Chondrocyte (in vitro differentiated cells): ENCODE data around the gene GNG13. TPM values are rescaled to one million over a fixed set of nuclear protein-coding genes. Genes with fewer than 3 reads are reported as not detected.
A peak's percentile ranks its signal among the peaks of the same experiment; 100 is the strongest.

ENCODE experiments used
- DNase-seq: peaks from one replicate; pipeline ENCODE4 v3.0.0; 2021; ENCODE audit warnings: mixed read lengths, low spot score
- H3K27ac Mint-ChIP-seq: one replicate; pipeline ENCODE4 v1.8.0; 2021; ENCODE audit warnings: mild to moderate bottlenecking, moderate library complexity, mixed read lengths; ENCODE audit not compliant: unreplicated experiment
- H3K27me3 Mint-ChIP-seq: 2 replicates; pipeline ENCODE4 v1.8.0; 2021; ENCODE audit warnings: low read depth, mixed read lengths
- H3K36me3 Mint-ChIP-seq: 2 replicates; pipeline ENCODE4 v1.8.0; 2021; ENCODE audit warnings: low read depth, mixed read lengths
- H3K4me1 Mint-ChIP-seq: 2 replicates; pipeline ENCODE4 v1.8.0; 2021; ENCODE audit warnings: low read depth, mild to moderate bottlenecking, mixed read lengths
- H3K4me3 Mint-ChIP-seq: one replicate; pipeline ENCODE4 v1.8.0; 2021; ENCODE audit warnings: mild to moderate bottlenecking, moderate library complexity, mixed read lengths; ENCODE audit not compliant: unreplicated experiment
- H3K9me3 Mint-ChIP-seq: 2 replicates; pipeline ENCODE4 v1.8.0; 2021; ENCODE audit warnings: low read depth, mixed read lengths
- total RNA-seq: library from RNA; stranded (reverse); gene quantifications from 3 replicates; pipeline ENCODE4 v1.2.1, GENCODE V29; 2021
- TF ChIP-seq, protein P1 (sequence below): fragments of 200-600 bp; sonication (generic); IDR thresholded peaks from 2 replicates; pipeline ENCODE4 v1.5.0; 2021; ENCODE audit warnings: antibody characterized with exemption, mild to moderate bottlenecking, moderate library complexity

Gene GNG13
- total RNA-seq, 1 donor from 2014 or later, result not detected

GRCh38 chr16:814974-815373 lies 14.4 kb upstream of the GNG13 start:
- peaks cover 3% of the 10 kb centered on the region for H3K9me3 Mint-ChIP-seq
- H3K36me3 Mint-ChIP-seq, result no peaks in the 10 kb centered on the region
- DNase-seq, result no peak
- H3K27ac Mint-ChIP-seq, result peak overlapping the region; percentile 77
- TF ChIP-seq, protein P1, sequence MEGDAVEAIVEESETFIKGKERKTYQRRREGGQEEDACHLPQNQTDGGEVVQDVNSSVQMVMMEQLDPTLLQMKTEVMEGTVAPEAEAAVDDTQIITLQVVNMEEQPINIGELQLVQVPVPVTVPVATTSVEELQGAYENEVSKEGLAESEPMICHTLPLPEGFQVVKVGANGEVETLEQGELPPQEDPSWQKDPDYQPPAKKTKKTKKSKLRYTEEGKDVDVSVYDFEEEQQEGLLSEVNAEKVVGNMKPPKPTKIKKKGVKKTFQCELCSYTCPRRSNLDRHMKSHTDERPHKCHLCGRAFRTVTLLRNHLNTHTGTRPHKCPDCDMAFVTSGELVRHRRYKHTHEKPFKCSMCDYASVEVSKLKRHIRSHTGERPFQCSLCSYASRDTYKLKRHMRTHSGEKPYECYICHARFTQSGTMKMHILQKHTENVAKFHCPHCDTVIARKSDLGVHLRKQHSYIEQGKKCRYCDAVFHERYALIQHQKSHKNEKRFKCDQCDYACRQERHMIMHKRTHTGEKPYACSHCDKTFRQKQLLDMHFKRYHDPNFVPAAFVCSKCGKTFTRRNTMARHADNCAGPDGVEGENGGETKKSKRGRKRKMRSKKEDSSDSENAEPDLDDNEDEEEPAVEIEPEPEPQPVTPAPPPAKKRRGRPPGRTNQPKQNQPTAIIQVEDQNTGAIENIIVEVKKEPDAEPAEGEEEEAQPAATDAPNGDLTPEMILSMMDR, result no peak
- H3K4me1 Mint-ChIP-seq, result peaks cover 11% of the 10 kb centered on the region
- H3K4me3 Mint-ChIP-seq, result no peak overlapping the region
- peaks cover 10% of the 10 kb centered on the region for H3K27me3 Mint-ChIP-seq

- Mint-ChIP-seq H3K27me3 (peaks cover 13% of the 10 kb centered on the region), H3K36me3 (no peaks in the 10 kb centered on the region), H3K9me3 (peaks cover 3% of the 10 kb centered on the region), H3K27ac (no peak overlapping the region), H3K4me3 (no peak overlapping the region), H3K4me1 (peaks cover 11% of the 10 kb centered on the region)
- TF ChIP-seq, protein P1, result peak; percentile 1
- no peak for DNase-seq
Observed at GRCh38 chr16:813916-814412, 13.4 kb upstream of the GNG13 start.

- H3K9me3 Mint-ChIP-seq, result peaks cover 3% of the 10 kb centered on the region
- TF ChIP-seq, protein P1, result peak; percentile 87
- peak overlapping the region; percentile 39 for H3K4me3 Mint-ChIP-seq
- peaks cover 14% of the 10 kb centered on the region for H3K4me1 Mint-ChIP-seq
- no peak overlapping the region for H3K27ac Mint-ChIP-seq
- DNase-seq, result no peak
- H3K27me3 Mint-ChIP-seq, result peaks cover 16% of the 10 kb centered on the region
- H3K36me3 Mint-ChIP-seq, result no peaks in the 10 kb centered on the region
Observed at GRCh38 chr16:813204-813915, 12.8 kb upstream of the GNG13 start.

DNA sequence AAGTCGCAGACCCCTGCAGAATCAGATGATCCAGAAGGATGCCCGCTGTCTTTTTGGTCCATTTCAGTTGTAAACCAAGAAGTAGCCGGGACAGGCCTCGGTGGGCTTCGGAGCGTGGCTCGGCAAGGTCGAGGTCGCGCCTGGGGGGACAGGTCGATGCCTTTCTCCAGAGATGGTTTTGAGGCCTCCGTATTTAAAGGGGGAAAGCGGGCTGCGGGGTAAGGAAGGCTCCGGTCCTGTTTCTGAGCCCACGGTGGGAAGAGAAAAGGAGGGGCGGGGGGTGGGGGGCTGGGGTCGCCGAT lies 7.5 kb upstream of the GNG13 start:
- peak overlapping the region; percentile 92 for H3K4me3 Mint-ChIP-seq
- H3K27me3 Mint-ChIP-seq, result peaks cover 32% of the 10 kb centered on the region
- H3K4me1 Mint-ChIP-seq, result peaks cover 8% of the 10 kb centered on the region
- peak overlapping the region; percentile 85 for H3K27ac Mint-ChIP-seq
- no peaks in the 10 kb centered on the region for H3K36me3 Mint-ChIP-seq
- peaks cover 3% of the 10 kb centered on the region for H3K9me3 Mint-ChIP-seq
- no peak for DNase-seq
- TF ChIP-seq, protein P1, result no peak

DNA sequence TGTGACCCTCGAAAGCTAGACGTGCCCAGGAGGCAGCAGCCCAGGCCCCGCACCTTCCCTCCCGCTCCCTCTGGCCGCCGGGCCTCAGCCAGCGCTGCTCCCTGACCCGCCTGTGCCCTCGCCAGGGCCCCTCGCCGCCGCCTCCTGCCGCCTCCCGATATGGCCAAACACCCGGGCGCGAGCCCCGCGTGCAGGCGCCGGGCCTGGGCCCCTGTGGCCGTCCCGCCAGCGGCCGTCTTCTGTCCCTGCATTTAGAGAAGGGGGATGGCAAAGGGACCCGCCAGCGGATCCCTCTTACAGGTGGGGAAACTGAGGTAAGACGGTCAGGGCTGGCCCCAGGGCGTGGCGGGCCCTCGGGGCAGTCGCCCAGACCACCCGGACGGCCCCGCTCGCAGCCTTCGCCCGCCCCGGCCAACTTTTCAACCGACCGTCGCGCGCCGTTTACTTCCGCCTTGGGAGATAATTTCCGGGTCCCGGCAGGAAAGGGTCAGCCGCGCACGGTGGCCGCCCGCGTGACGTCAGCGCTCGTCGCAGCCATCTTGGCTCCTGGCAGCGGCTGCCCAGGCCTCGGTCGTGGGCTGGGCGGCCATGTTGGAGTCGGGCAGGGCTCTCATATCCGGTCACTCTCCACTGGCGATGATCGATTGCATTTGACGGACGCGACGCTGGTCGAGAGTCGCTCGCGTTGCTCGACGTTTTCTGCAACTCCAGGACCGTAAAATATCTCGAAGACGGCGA lies 7.0 kb upstream of the GNG13 start:
- peaks cover 3% of the 10 kb centered on the region for H3K9me3 Mint-ChIP-seq
- peaks cover 8% of the 10 kb centered on the region for H3K4me1 Mint-ChIP-seq
- TF ChIP-seq, protein P1, result no peak
- no peaks in the 10 kb centered on the region for H3K36me3 Mint-ChIP-seq
- no peak for DNase-seq
- H3K27ac Mint-ChIP-seq, result peak overlapping the region; percentile 85
- H3K27me3 Mint-ChIP-seq, result peaks cover 28% of the 10 kb centered on the region
- peak overlapping the region; percentile 92 for H3K4me3 Mint-ChIP-seq
